Measurements from ENCODE around the gene POMT1.

GRCh38 chr9:131521203-131521602 is 18.5 kb downstream of the POMT1 start:
- TF ChIP-seq POLR2A (IDR thresholded peaks at IDR 0.05), result no peak
- TF ChIP-seq, protein P1, sequence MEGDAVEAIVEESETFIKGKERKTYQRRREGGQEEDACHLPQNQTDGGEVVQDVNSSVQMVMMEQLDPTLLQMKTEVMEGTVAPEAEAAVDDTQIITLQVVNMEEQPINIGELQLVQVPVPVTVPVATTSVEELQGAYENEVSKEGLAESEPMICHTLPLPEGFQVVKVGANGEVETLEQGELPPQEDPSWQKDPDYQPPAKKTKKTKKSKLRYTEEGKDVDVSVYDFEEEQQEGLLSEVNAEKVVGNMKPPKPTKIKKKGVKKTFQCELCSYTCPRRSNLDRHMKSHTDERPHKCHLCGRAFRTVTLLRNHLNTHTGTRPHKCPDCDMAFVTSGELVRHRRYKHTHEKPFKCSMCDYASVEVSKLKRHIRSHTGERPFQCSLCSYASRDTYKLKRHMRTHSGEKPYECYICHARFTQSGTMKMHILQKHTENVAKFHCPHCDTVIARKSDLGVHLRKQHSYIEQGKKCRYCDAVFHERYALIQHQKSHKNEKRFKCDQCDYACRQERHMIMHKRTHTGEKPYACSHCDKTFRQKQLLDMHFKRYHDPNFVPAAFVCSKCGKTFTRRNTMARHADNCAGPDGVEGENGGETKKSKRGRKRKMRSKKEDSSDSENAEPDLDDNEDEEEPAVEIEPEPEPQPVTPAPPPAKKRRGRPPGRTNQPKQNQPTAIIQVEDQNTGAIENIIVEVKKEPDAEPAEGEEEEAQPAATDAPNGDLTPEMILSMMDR (IDR thresholded peaks at IDR 0.05), result no peak

Measured in testis (tissue), 2 donors.